Spleen (tissue), 11 donors: ENCODE data around the gene DNAJC18. TPM values are rescaled to one million over a fixed set of nuclear protein-coding genes. Genes with fewer than 3 reads are reported as not detected.

ENCODE experiments used
- DNase-seq: peaks from one replicate; pipeline ENCODE4 v3.0.0-alpha.2; 2020
- H3K27ac ChIP-seq, 8 donors: fragments of 200-600 bp; sonication (generic) in 7 of 8; 1 replicate in 4 of 8; 2 replicates in 4 of 8; pipeline versions ENCODE4 v1.5.0 to v1.8.0; 2016 to 2021; ENCODE audit warnings: inconsistent platforms in 4 of 8, mild to moderate bottlenecking in 4 of 8, moderate library complexity in 1 of 8
- H3K27me3 ChIP-seq, 7 donors: fragments of 200-600 bp; sonication (generic) in 6 of 7; replicated peaks in 1 of 7; 1 replicate in 4 of 7; 2 replicates in 3 of 7; pipeline versions ENCODE4 v1.5.0 to v1.8.0; 2016 to 2021; ENCODE audit warnings: inconsistent platforms in 3 of 7, mild to moderate bottlenecking in 1 of 7
- H3K36me3 ChIP-seq, 6 donors: fragments of 200-600 bp; sonication (generic) in 5 of 6; 1 replicate in 4 of 6; 2 replicates in 2 of 6; pipeline versions ENCODE4 v1.5.0 to v1.8.0; 2016 to 2021; ENCODE audit warnings: inconsistent platforms in 2 of 6
- H3K4me1 ChIP-seq, 6 donors: fragments of 200-600 bp; sonication (generic) in 5 of 6; 1 replicate in 3 of 6; 2 replicates in 3 of 6; pipeline versions ENCODE4 v1.5.0 to v1.8.0; 2016 to 2021; ENCODE audit warnings: inconsistent platforms in 3 of 6
- H3K4me3 ChIP-seq, 8 donors: fragments of 200-600 bp; sonication (generic) in 7 of 8; 1 replicate in 4 of 8; 2 replicates in 4 of 8; pipeline versions ENCODE4 v1.5.0 to v1.8.0; 2016 to 2021; ENCODE audit warnings: inconsistent platforms in 4 of 8, mild to moderate bottlenecking in 4 of 8, moderate library complexity in 2 of 8
- H3K9me3 ChIP-seq, 8 donors: fragments of 200-600 bp; sonication (generic) in 7 of 8; 1 replicate in 4 of 8; 2 replicates in 4 of 8; pipeline versions ENCODE4 v1.5.0 to v1.8.0; 2016 to 2021; ENCODE audit warnings: inconsistent platforms in 4 of 8
- POLR2A ChIP-seq, 3 donors: fragments of 450-650 bp; IDR thresholded peaks; one replicate each; pipeline ENCODE4 v1.5.1; 2017; ENCODE audit warnings: antibody characterized with exemption in 3 of 3, mild to moderate bottlenecking in 1 of 3
- POLR2AphosphoS5 ChIP-seq, 3 donors: sonication (generic); formaldehyde crosslinking; IDR thresholded peaks; one replicate each; pipeline ENCODE4 v1.5.1; 2017; ENCODE audit warnings: antibody characterized with exemption in 3 of 3
- WGBS, 5 donors: extraction: QIAGEN DNeasy Blood & Tissue Kit in 3 of 5; methylation state at CpG; one replicate each; pipeline versions ENCODE4 v1.1.5 to v1.1.7; 2013 to 2018; 5-methylcytosine and 5-hydroxymethylcytosine counted together
- intact Hi-C: fragments of 100-400 bp; cut with DNase I; formaldehyde crosslinking; loops from one replicate; pipeline ENCODE4 v1.15.0; 2023; ENCODE audit warnings: low total_unique reads
- polyA plus RNA-seq, 3 donors: library from polyadenylated mRNA; stranded (reverse); fragments of 200-250 nt; gene quantifications; one replicate each; pipeline ENCODE4 v1.2.1, GENCODE V29; 2013
- total RNA-seq, 7 donors: library from RNA; depleted of rRNA in 3 of 7; stranded (reverse); fragments of >200 nt in 3 of 7; fragmentation: NEBNext Ultra II Directional in 4 of 7; extraction: Animal tissue kit (Norgen Biotek cat#: 25700) in 4 of 7; gene quantifications; one replicate each; pipeline versions ENCODE4 v1.1.0 to v1.2.1, GENCODE V29; 2016 to 2021
- TF ChIP-seq, protein P1 (sequence below), 11 experiments: fragments of 200-600 bp in 7 of 11; fragments of 450-650 bp in 4 of 11; sonication (generic) in 4 of 11; IDR thresholded peaks in 8 of 11; conservative IDR thresholded peaks in 3 of 11; 1 replicate in 7 of 11; 2 replicates in 4 of 11; pipeline versions ENCODE4 v1.4.0 to v1.8.0; 2016 to 2021; ENCODE audit warnings: antibody characterized with exemption in 11 of 11, inconsistent platforms in 4 of 11, mild to moderate bottlenecking in 1 of 11
- donor health status: healthy with polysubstance abuse.
- donor health status: DM: no; HTN: no; CAD: no; lungs with moderate emphysema.
- donor health status: DM: no; HTN: no; CAD: no.
- donor health status: Bipolar disorder and iron deficiency.
- donor health status: healthy.
- donor health status: DM: no; HTN: no; CAD: no.
- donor health status: DM: yes; HTN: yes; CAD: no.

Gene DNAJC18
- total and polyA plus RNA-seq, 10 donors, result 1.3 to 10.8 (median 7.1) TPM

DNA sequence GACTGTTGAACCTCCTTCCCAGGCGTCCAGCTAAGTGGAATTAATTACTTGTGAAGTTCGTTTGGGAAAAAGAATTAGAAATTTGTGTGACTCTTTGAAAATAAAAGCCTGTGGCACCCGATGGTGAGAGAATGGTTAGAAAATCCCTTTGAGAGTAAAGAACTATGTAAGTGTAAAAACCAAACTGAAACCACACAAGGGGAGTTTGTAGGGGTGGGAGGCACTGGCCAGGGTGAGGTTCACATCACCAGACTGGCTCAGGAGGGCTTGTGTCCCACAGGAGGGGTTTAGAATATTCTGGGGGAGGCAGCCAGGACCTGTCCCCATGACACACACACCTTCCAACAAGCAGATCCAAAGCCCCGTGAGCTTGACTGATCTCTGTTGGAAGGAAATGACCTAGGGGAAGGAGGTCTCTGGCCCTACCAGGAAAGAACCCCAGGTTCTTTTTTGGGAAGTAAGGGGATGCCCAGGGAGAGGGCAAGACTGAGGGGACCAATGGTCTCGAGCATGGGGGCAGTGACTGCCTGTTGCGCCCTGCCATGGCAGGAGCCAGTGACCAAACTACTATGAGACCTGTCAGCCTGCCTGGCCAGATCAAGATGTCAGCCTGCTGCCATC is 39.7 kb downstream of the DNAJC18 start:
- no peak overlapping the region for H3K27ac ChIP-seq
- 73 to 81% (median 77%) methylated on average over 6 of the region's 6 CpGs for WGBS, 5 donors
- H3K9me3 ChIP-seq, result no peaks in the 10 kb centered on the region
- intact Hi-C loops, result no loop called here
- H3K36me3 ChIP-seq, result peaks cover 0 to 16% (median 0%) of the 10 kb centered on the region in 6 donors
- H3K4me3 ChIP-seq, result no peak overlapping the region
- H3K27me3 ChIP-seq, result peaks cover 0 to 6% (median 1%) of the 10 kb centered on the region in 7 donors
- H3K4me1 ChIP-seq, result peaks cover 12 to 44% (median 23%) of the 10 kb centered on the region in 6 donors
- TF ChIP-seq, protein P1, sequence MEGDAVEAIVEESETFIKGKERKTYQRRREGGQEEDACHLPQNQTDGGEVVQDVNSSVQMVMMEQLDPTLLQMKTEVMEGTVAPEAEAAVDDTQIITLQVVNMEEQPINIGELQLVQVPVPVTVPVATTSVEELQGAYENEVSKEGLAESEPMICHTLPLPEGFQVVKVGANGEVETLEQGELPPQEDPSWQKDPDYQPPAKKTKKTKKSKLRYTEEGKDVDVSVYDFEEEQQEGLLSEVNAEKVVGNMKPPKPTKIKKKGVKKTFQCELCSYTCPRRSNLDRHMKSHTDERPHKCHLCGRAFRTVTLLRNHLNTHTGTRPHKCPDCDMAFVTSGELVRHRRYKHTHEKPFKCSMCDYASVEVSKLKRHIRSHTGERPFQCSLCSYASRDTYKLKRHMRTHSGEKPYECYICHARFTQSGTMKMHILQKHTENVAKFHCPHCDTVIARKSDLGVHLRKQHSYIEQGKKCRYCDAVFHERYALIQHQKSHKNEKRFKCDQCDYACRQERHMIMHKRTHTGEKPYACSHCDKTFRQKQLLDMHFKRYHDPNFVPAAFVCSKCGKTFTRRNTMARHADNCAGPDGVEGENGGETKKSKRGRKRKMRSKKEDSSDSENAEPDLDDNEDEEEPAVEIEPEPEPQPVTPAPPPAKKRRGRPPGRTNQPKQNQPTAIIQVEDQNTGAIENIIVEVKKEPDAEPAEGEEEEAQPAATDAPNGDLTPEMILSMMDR (IDR thresholded peaks at IDR 0.05 in 8 of 11, conservative IDR thresholded peaks at IDR 0.05 in 3 of 11), result no peak
- TF ChIP-seq POLR2AphosphoS5 (IDR thresholded peaks at IDR 0.05) (no peak), POLR2A (IDR thresholded peaks at IDR 0.05) (no peak)
- no peak for DNase-seq

DNA sequence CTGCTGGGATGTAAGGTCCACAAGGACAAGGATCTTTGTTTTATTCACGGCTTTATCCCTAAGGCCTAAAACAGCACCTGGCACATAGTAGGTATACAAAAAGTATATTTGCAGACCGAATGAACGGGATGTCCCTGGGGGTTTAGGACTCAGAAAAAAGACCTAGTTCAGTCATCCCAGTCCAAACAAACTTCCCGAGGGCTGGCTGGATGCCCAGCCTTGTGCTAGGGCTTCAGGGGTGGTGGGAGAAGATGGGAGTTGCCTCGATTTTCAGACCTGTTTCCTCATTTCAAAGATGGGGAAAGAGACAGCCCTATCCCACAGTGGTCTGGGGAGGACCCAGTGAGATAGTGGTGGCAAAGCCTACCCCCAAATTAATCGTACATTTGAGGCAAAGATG is 41.4 kb downstream of the DNAJC18 start:
- Histone ChIP-seq H3K4me1 (peaks cover 3 to 48% (median 26%) of the 10 kb centered on the region in 6 donors), H3K27me3 (peaks cover 0 to 23% (median 15%) of the 10 kb centered on the region in 7 donors), H3K27ac (no peak overlapping the region), H3K4me3 (no peak overlapping the region), H3K36me3 (peaks cover 0 to 16% (median 0%) of the 10 kb centered on the region in 6 donors), H3K9me3 (no peaks in the 10 kb centered on the region)
- WGBS, 5 donors, result 55 to 84% (median 74%) methylated on average over 6 of the region's 6 CpGs
- peak; percentile 41 for DNase-seq
- TF ChIP-seq, protein P1 (IDR thresholded peaks at IDR 0.05 in 8 of 11, conservative IDR thresholded peaks at IDR 0.05 in 3 of 11), result no peak
- TF ChIP-seq POLR2A (IDR thresholded peaks at IDR 0.05), result no peak
- intact Hi-C loops, result no loop called here

DNA sequence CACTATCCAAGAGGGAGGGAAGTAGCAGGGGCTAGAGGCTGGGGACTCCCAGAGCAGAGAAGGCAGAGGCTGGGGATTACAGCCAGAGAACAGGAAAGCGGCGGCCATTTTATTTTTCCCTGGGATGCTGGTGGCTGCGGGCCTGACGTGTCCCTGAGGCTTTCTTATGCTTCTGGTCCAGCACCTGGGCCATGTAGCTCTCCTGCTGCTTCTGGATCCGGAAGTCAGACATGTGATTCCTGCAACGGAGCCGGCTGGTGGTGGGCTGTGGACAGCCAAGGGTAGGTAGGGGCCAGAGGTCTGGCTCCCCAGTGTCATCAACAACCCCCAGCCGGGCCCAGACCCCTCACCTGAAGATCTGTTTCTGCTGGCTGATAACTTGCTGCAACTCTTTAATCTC is 42.6 kb downstream of the DNAJC18 start:
- intact Hi-C loops, result no loop called here
- DNase-seq, result peak; percentile 66
- no peaks in the 10 kb centered on the region for H3K9me3 ChIP-seq
- TF ChIP-seq POLR2AphosphoS5 (IDR thresholded peaks at IDR 0.05), result no peak
- TF ChIP-seq POLR2A (IDR thresholded peaks at IDR 0.05), result no peak
- TF ChIP-seq, protein P1 (IDR thresholded peaks at IDR 0.05 in 8 of 11, conservative IDR thresholded peaks at IDR 0.05 in 3 of 11), result no peak
- H3K4me3 ChIP-seq, result no peak overlapping the region
- WGBS, 5 donors, result 90 to 96% (median 94%) methylated on average over 8 of the region's 8 CpGs
- peaks cover 9 to 53% (median 35%) of the 10 kb centered on the region in 6 donors for H3K4me1 ChIP-seq
- H3K36me3 ChIP-seq, result peaks cover 0 to 16% (median 0%) of the 10 kb centered on the region in 6 donors
- H3K27ac ChIP-seq, result no peak overlapping the region
- peaks cover 0 to 35% (median 15%) of the 10 kb centered on the region in 7 donors for H3K27me3 ChIP-seq

DNA sequence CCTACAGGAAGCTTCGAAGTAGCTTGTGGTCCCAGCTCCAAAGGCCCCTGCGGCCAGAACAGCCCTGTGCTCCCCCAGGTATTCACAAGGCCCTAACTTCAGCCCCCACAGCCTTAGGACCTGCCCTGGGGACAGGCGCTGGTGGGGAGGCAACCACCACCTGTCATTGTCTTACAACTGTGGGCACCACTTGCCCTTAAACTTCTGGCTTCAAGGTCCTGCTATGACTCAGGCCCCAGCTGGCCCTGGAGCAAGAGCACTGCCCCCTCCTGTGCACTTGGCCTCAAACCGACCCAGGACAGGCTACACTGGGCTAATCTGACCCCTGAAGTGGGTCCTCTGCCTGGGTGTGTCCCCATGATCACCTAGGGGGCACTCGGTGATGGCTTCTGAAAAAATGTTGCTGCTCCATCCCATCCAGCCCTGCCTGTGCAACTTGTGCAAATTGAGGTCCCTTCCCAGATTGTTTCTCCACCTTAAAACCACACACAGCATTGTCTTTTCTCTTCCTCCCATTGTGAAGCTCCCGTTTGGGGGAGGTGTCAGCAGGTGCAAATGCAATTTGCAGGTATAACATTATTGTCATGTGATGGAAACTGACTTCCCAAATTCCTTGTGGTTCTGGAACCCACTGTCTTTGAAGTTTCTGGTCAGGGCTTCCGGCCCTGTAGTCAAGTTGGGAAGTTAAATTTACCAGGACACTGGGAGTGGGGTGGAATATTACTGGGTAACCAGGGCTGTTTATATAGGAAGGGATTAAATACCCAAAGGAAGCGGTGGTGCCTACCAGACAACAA is 43.3 kb downstream of the DNAJC18 start:
- intact Hi-C loops, result no loop called here
- TF ChIP-seq POLR2A (IDR thresholded peaks at IDR 0.05), result no peak
- TF ChIP-seq, protein P1 (IDR thresholded peaks at IDR 0.05 in 8 of 11, conservative IDR thresholded peaks at IDR 0.05 in 3 of 11), result no peak
- no peak for TF ChIP-seq POLR2AphosphoS5 (IDR thresholded peaks at IDR 0.05)
- 67 to 91% (median 78%) methylated on average over 5 to 8 of the region's 8 CpGs for WGBS, 5 donors

More for the DNA sequence above, 43.3 kb downstream of the DNAJC18 start:
- Histone ChIP-seq H3K4me1 (peaks cover 9 to 59% (median 42%) of the 10 kb centered on the region in 6 donors), H3K36me3 (peaks cover 0 to 10% (median 0%) of the 10 kb centered on the region in 6 donors), H3K27me3 (peaks cover 0 to 36% (median 15%) of the 10 kb centered on the region in 7 donors), H3K9me3 (no peaks in the 10 kb centered on the region), H3K4me3 (no peak overlapping the region), H3K27ac (no peak overlapping the region)
- DNase-seq, result no peak
